GM20000 (cell line): ENCODE results near the gene DNAJB6.
"Not testable (repeated sequence)": the region's sequence is repeated elsewhere in the genome, so short reads cannot be mapped to it uniquely, and the experiment has no call there.

Experiments
- DNase-seq: peaks from one replicate; pipeline ENCODE4 v3.0.0; 2012; ENCODE audit warnings: low spot score
- TF ChIP-seq, protein P1 (sequence below): IDR thresholded peaks from 2 replicates; pipeline ENCODE4 v1.5.1; 2012; ENCODE audit warnings: mild to moderate bottlenecking, control low read depth; ENCODE audit errors: extremely low read depth, missing control alignments

Gene DNAJB6

DNA sequence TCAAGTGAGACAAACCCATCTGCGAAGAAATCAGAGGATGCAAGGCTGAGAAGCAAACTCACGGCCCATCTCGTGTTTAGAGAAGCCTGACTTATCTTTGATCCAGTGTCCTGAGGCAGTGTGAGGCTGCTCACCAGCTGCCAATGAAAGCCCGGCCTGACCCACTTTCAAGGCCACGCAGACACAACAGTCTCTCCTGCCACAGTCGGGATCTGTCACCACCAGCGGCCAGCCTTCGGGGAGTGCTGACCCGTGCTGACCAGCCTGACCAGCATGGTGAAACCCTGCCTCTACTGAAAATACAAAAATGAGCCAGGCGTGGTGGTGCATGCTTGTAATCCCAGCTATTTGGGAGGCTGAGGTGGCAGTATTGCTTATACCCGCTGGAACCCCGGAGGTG, 7.4 kb upstream of the DNAJB6 start:
- no peak for DNase-seq
- TF ChIP-seq, protein P1, sequence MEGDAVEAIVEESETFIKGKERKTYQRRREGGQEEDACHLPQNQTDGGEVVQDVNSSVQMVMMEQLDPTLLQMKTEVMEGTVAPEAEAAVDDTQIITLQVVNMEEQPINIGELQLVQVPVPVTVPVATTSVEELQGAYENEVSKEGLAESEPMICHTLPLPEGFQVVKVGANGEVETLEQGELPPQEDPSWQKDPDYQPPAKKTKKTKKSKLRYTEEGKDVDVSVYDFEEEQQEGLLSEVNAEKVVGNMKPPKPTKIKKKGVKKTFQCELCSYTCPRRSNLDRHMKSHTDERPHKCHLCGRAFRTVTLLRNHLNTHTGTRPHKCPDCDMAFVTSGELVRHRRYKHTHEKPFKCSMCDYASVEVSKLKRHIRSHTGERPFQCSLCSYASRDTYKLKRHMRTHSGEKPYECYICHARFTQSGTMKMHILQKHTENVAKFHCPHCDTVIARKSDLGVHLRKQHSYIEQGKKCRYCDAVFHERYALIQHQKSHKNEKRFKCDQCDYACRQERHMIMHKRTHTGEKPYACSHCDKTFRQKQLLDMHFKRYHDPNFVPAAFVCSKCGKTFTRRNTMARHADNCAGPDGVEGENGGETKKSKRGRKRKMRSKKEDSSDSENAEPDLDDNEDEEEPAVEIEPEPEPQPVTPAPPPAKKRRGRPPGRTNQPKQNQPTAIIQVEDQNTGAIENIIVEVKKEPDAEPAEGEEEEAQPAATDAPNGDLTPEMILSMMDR: no peak

DNA sequence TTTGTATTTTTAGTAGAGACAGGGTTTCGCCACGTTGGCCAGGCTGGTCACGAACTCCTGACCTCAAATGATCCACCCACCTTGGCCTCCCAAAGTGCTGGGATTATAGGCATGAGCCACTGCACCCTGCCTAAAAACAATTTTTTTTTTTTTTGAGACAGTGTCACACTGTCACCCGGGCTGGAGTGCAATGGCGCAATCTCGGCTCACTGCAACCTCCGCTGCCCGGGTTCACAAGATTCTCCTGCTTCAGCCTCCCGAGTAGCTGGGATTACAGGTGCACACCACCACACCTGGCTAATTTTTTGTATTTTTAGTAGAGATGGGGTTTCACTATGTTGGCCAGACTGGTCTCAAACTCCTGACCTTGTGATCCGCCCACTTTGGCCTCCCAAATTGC, 6.2 kb upstream of the DNAJB6 start:
- DNase-seq: not testable (repeated sequence)

- not testable (repeated sequence) for DNase-seq
Observed at GRCh38 chr7:157331049-157331448, 5.8 kb upstream of the DNAJB6 start.

DNA sequence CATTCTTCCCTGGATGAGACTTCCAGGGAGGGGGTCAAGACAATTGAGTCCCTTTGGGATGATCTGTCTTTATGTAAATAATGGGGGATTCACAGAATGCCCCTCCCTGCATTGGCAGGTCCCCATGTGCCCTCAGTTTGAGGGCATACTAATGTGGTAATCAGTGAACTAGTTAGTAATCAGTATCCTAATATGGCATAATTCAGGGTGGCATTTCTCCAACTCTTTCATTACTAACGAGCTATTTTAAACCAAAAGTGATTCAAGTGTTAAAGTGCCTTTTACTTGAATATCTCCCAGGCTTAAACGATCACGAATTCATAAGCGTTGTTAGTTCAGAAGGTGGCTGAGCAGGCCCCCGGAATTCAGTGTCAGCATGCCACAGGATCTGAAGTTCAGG, 1.6 kb upstream of the DNAJB6 start:
- TF ChIP-seq, protein P1: no peak
- no peak for DNase-seq

- DNase-seq: no peak
- TF ChIP-seq, protein P1: no peak
Observed at GRCh38 chr7:157335991-157336382, 817 bp upstream of the DNAJB6 start.

DNA sequence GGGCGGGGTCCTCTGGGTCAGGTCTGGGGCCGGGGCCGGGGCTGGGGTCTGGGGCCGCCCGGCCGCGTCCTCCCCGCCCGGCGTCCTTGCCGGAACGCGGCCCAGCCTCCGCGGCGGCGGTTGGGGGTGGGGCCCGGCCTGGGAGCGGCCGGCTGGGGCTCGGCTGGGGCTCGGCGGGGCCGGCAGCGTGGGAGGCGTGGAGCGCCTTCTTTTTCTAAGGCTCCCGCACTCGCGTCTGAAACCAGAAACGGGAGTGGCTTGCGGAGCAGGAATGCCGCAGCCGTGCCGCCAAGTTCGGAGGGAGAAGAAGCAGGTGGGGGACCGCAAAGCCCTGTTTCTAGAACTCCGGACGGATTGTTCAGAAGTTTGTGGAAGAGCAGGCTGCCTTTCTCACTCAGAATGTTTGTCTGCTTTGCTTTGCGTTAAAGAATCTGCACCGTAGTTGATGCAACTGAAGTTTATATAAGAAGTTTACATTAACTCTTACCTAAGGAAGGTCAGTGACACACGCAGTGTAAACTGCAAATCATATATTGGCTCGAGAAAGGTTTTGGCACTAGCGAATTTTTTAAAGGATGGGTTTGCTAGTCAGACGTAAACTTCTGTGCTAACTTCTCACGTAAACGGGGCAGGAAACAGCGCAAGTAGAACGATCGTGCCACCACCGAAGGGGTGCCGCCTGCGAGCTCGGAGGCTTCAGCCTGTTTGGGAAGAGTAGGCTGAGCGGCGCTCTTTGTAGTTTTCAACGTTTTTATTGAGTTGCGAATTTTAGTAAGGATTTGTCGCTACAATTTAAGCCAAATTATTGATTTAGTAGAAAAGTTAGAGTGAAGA, 729 bp downstream of the DNAJB6 start:
- DNase-seq: peak; percentile 89
- TF ChIP-seq, protein P1: no peak

- DNase-seq: peak; percentile 70
- TF ChIP-seq, protein P1: peak; percentile 66
Observed at GRCh38 chr7:157339777-157340677, 3.2 kb downstream of the DNAJB6 start.

DNA sequence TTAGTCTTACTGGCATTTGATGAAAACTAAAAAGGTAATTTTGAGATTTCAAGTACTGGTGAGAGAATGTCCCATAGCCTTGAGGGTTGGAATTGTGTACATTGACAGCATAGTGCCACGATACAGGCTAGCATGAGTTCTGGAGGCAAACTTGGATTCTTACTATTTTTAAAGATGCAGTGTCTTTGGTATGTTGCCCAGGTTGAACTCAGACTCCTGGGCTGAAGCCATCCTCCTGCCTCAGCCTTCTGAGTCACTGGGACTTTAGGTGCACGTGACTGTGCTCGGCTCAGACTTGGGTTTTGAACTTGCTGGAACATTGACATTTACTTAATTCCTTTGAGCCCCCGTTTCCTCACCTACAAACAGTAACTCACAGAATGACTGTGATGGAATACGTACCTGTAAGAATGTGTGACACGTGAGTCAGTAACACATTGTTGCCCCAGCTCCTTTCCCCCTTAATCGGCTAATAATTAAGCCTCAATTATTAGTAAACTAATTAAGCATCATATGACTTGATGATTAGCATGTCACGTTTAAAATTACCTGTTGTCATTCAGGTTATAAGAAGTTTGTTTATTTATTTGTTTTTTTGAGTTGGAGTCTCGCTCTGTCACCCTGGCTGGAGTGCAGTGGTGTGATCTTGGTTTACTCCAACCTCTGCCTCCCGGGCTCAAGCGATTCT, 10.6 kb downstream of the DNAJB6 start:
- TF ChIP-seq, protein P1: no peak
- no peak for DNase-seq
